ENCODE results near the gene SLC25A40. TPM values are rescaled to one million over a fixed set of nuclear protein-coding genes. Genes with fewer than 3 reads are reported as not detected.
"Not testable (repeated sequence)": the region's sequence is repeated elsewhere in the genome, so short reads cannot be mapped to it uniquely, and the experiment has no call there.

The SLC25A40 gene
- total RNA-seq, 1 donor from 2014 or later = 21.7 TPM

- no peaks in the 10 kb centered on the region for H3K9me3 Mint-ChIP-seq
- H3K4me1 Mint-ChIP-seq = peaks cover 20% of the 10 kb centered on the region
- peaks cover 42% of the 10 kb centered on the region for H3K36me3 Mint-ChIP-seq (ENCODE audit: low read depth)
- H3K4me3 Mint-ChIP-seq = no peak overlapping the region
- POLR2A ChIA-PET = no interaction called here
- no peak for DNase-seq
- intact Hi-C loops (cut with micrococcal nuclease) = loop anchor here (2.0 kb wide), 1 partner anchor 24 kb away; the partner anchor contains the start of genes DBF4 and SLC25A40
- CTCF ChIA-PET = no interaction called here
- no peak overlapping the region for H3K27ac Mint-ChIP-seq
- ATAC-seq (ENCODE audit: low read depth) = no peak
- H3K27me3 Mint-ChIP-seq = no peaks in the 10 kb centered on the region
- TF ChIP-seq CTCF (IDR thresholded peaks at IDR 0.05) = no peak
Measured at GRCh38 chr7:87852306-87852705, 23.9 kb downstream of the SLC25A40 start.

- H3K27ac Mint-ChIP-seq = no peak overlapping the region
- no peak for DNase-seq
- ATAC-seq (ENCODE audit: low read depth) = no peak
- peaks cover 41% of the 10 kb centered on the region for H3K36me3 Mint-ChIP-seq (ENCODE audit: low read depth)
- intact Hi-C loops (cut with micrococcal nuclease) = no loop called here
- ChIA-PET POLR2A (no interaction called here), CTCF (interaction anchor here (0.6 kb wide), 1 partner anchor 388 kb away, joined by 3 read pairs; no protein-coding TSS in a partner anchor)
- no peak overlapping the region for H3K4me3 Mint-ChIP-seq
- H3K27me3 Mint-ChIP-seq = no peaks in the 10 kb centered on the region
- no peaks in the 10 kb centered on the region for H3K9me3 Mint-ChIP-seq
- peaks cover 20% of the 10 kb centered on the region for H3K4me1 Mint-ChIP-seq
- no peak for TF ChIP-seq CTCF (IDR thresholded peaks at IDR 0.05)
Measured at GRCh38 chr7:87850836-87851593, 25.1 kb downstream of the SLC25A40 start.

- no peak overlapping the region for H3K27ac Mint-ChIP-seq
- H3K9me3 Mint-ChIP-seq = no peaks in the 10 kb centered on the region
- CTCF ChIA-PET = no interaction called here
- no peak overlapping the region for H3K4me3 Mint-ChIP-seq
- H3K36me3 Mint-ChIP-seq (ENCODE audit: low read depth) = peaks cover 28% of the 10 kb centered on the region
- intact Hi-C loops (cut with micrococcal nuclease) = no loop called here
- H3K27me3 Mint-ChIP-seq = no peaks in the 10 kb centered on the region
- POLR2A ChIA-PET = no interaction called here
- H3K4me1 Mint-ChIP-seq = no peaks in the 10 kb centered on the region
- TF ChIP-seq CTCF (IDR thresholded peaks at IDR 0.05) = no peak
- DNase-seq (no peak), ATAC-seq (ENCODE audit: low read depth) (no peak)
Measured at GRCh38 chr7:87837597-87837996, 38.6 kb downstream of the SLC25A40 start.

- Mint-ChIP-seq H3K4me1 (no peaks in the 10 kb centered on the region), H3K27me3 (no peaks in the 10 kb centered on the region), H3K4me3 (no peak overlapping the region), H3K27ac (no peak overlapping the region), H3K36me3 (ENCODE audit: low read depth) (peaks cover 20% of the 10 kb centered on the region), H3K9me3 (peaks cover 2% of the 10 kb centered on the region)
- ATAC-seq (ENCODE audit: low read depth) (no peak), DNase-seq (no peak)
- TF ChIP-seq CTCF (IDR thresholded peaks at IDR 0.05) = no peak
- intact Hi-C loops (cut with micrococcal nuclease) = no loop called here
- POLR2A ChIA-PET = no interaction called here
- CTCF ChIA-PET = no interaction called here
Measured at GRCh38 chr7:87833130-87833529, 43.0 kb downstream of the SLC25A40 start.

GRCh38 chr7:87831097-87831496 lies 45.1 kb downstream of the SLC25A40 start:
- Mint-ChIP-seq H3K4me3 (no peak overlapping the region), H3K27ac (no peak overlapping the region), H3K27me3 (no peaks in the 10 kb centered on the region), H3K9me3 (peaks cover 10% of the 10 kb centered on the region), H3K4me1 (no peaks in the 10 kb centered on the region), H3K36me3 (ENCODE audit: low read depth) (peaks cover 20% of the 10 kb centered on the region)
- intact Hi-C loops (cut with micrococcal nuclease) = no loop called here
- ChIA-PET POLR2A (no interaction called here), CTCF (no interaction called here)
- no peak for DNase-seq
- ATAC-seq (ENCODE audit: low read depth) = no peak
- no peak for TF ChIP-seq CTCF (IDR thresholded peaks at IDR 0.05)

- H3K27ac Mint-ChIP-seq; DNase-seq; POLR2A ChIA-PET; H3K4me1 Mint-ChIP-seq; H3K4me3 Mint-ChIP-seq; CTCF ChIA-PET; intact Hi-C loops (cut with micrococcal nuclease); H3K27me3 Mint-ChIP-seq; ATAC-seq (ENCODE audit: low read depth): not testable (repeated sequence)
- Mint-ChIP-seq H3K36me3 (ENCODE audit: low read depth) (peaks cover 14% of the 10 kb centered on the region), H3K9me3 (peaks cover 19% of the 10 kb centered on the region)
Measured at GRCh38 chr7:87828383-87828782, 47.8 kb downstream of the SLC25A40 start.

GRCh38 chr7:87825369-87825768 lies 50.8 kb downstream of the SLC25A40 start:
- POLR2A ChIA-PET = interaction anchor here (0.6 kb wide), 1 partner anchor 26 kb away, joined by 3 read pairs; no protein-coding TSS in a partner anchor
- CTCF ChIA-PET; H3K4me1 Mint-ChIP-seq; H3K27ac Mint-ChIP-seq; DNase-seq; H3K36me3 Mint-ChIP-seq (ENCODE audit: low read depth); intact Hi-C loops (cut with micrococcal nuclease); H3K27me3 Mint-ChIP-seq; H3K4me3 Mint-ChIP-seq; ATAC-seq (ENCODE audit: low read depth): not testable (repeated sequence)
- peaks cover 19% of the 10 kb centered on the region for H3K9me3 Mint-ChIP-seq

- H3K4me3 Mint-ChIP-seq; POLR2A ChIA-PET; DNase-seq; H3K36me3 Mint-ChIP-seq (ENCODE audit: low read depth); CTCF ChIA-PET; intact Hi-C loops (cut with micrococcal nuclease); H3K27me3 Mint-ChIP-seq; H3K27ac Mint-ChIP-seq; H3K4me1 Mint-ChIP-seq; ATAC-seq (ENCODE audit: low read depth): not testable (repeated sequence)
- peaks cover 16% of the 10 kb centered on the region for H3K9me3 Mint-ChIP-seq
Measured at GRCh38 chr7:87822056-87822455, 54.1 kb downstream of the SLC25A40 start.

Data from activated B cell treated with CpG ODN at 0.5 μM for 24 hours (primary cell).